H1 (cell line): ENCODE data around the gene SAA1. TPM values are rescaled to one million over a fixed set of nuclear protein-coding genes. Genes with fewer than 3 reads are reported as not detected.

Source experiments
- RNF2 ChIP-seq: fragments of 200-900, 300-1000 bp; sonication (generic); IDR thresholded peaks from 2 replicates; pipeline ENCODE4 v1.7.1; 2016; ENCODE audit warnings: borderline replicate concordance, low read depth, mild to moderate bottlenecking, antibody characterized with exemption, low read length; ENCODE audit not compliant: poor library complexity, severe bottlenecking; ENCODE audit errors: missing control alignments
- TAF7 ChIP-seq: optimal IDR thresholded peaks from 2 replicates; pipeline ENCODE3; 2011; ENCODE audit warnings: low read depth, mild to moderate bottlenecking, inconsistent platforms, low read length, moderate library complexity, borderline replicate concordance
- ZNF274 ChIP-seq: IDR thresholded peaks from 2 replicates; pipeline ENCODE4 v1.7.0; 2012; ENCODE audit warnings: low read length, borderline replicate concordance; ENCODE audit errors: extremely low read depth
- polyA plus RNA-seq, 7 experiments: library from polyadenylated mRNA; depleted of rRNA in 3 of 7; stranded (reverse) in 5 of 7; unstranded in 2 of 7; fragments of >200 nt in 5 of 7; fragments of 200-250 nt in 2 of 7; gene quantifications; 1 replicate in 5 of 7; 2 replicates in 1 of 7; 4 replicates in 1 of 7; pipeline versions ENCODE4 v1.2.1 to v1.2.3, GENCODE V29; 2011 to 2013; ENCODE audit warnings: missing spikeins in 2 of 7, mixed read lengths in 2 of 7
- total RNA-seq: library from RNA; stranded (reverse); fragmentation: NEBNext Ultra II Directional; extraction: Animal tissue kit (Norgen Biotek cat#: 25700); gene quantifications from 2 replicates; pipeline ENCODE4 v1.2.1, GENCODE V29; 2021

The SAA1 gene
- total and polyA plus RNA-seq, 2 of the 8 experiments (the other 6 are each of a cell fraction or from before 2014, with no cell fraction given), result 0.41 TPM; not detected in 1

DNA sequence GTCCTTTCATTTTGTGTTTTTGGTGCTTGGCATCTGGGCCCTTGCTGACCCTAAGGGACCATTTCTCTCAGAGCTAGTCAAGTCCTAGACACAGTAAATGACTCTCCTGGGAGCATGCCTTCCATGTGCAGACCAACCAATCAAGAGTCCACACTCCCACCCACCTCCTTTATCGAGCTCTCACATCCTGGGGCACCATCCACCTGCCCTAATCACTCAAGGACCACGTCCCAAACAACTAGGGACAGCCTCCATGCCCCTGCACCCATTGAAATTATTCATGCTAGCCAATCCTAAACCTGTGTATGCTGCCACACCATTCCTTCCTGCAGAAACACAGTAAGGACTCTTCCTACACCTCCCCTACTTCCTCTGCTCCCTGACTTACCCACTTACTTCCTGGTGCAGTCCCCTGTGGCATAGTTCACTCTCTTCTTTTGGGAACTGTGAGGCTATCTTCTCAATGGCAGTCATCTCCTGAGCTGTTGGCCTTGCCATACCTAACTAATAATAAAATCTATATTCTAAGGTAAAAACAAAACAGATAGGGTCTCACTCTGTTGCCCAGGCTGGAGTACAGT is 11.2 kb upstream of the SAA1 start (continued):
- TF ChIP-seq TAF7, result no peak
- TF ChIP-seq RNF2, result no peak
- no peak for TF ChIP-seq ZNF274
